Prostate gland (tissue), 2 donors: ENCODE measurements around the gene APOBEC3B.
"Not testable (repeated sequence)": the region's sequence is repeated elsewhere in the genome, so short reads cannot be mapped to it uniquely, and the experiment has no call there.

Source experiments
- POLR2A ChIP-seq: fragments of 450-650 bp; IDR thresholded peaks from one replicate; pipeline ENCODE4 v1.6.1; 2016; ENCODE audit warnings: antibody characterized with exemption, mild to moderate bottlenecking
- POLR2AphosphoS5 ChIP-seq: sonication (generic); formaldehyde crosslinking; IDR thresholded peaks from one replicate; pipeline ENCODE4 v1.6.1; 2017; ENCODE audit warnings: antibody characterized with exemption
- TF ChIP-seq, protein P1 (sequence below), 4 experiments: fragments of 200-600 bp in 2 of 4; fragments of 450-650 bp in 2 of 4; sonication (generic) in 2 of 4; IDR thresholded peaks; 1 replicate in 3 of 4; 2 replicates in 1 of 4; pipeline ENCODE4 v1.5.1; 2016 to 2019; ENCODE audit warnings: antibody characterized with exemption in 4 of 4, mild to moderate bottlenecking in 2 of 4, moderate library complexity in 2 of 4

DNA sequence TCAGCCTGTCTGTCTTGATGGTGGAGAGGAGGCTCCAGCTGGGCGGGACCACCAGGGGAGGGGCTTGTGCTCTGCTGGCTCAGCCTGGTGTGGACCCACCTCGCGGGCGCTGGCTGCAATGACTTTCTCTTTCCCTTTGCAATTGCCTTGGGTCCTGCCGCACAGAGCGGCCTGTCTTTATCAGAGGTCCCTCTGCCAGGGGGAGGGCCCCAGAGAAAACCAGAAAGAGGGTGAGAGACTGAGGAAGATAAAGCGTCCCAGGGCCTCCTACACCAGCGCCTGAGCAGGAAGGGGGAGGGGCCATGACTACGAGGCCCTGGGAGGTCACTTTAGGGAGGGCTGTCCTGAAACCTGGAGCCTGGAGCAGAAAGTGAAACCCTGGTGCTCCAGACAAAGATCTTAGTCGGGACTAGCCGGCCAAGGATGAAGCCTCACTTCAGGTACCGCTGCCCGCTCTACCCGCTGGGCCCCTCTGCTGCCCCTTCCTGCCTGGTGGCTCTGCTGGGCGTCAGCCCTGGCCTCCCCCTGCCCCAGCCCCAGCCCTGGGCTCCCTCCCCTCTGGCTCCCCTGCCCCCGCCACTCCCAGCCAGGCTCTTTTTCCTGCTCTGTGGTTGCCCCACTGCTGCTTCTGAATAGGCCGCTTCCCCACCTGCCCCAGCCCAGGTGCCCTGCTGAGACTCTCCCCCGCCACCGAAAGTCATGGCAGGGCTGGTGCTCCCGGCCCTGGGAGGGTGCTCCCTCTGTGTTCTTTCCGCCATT, 58.6 kb downstream of the APOBEC3B start, which contains the start of gene APOBEC3F:
- TF ChIP-seq POLR2A (peak; percentile 51), POLR2AphosphoS5 (peak; percentile 57)
- TF ChIP-seq, protein P1, sequence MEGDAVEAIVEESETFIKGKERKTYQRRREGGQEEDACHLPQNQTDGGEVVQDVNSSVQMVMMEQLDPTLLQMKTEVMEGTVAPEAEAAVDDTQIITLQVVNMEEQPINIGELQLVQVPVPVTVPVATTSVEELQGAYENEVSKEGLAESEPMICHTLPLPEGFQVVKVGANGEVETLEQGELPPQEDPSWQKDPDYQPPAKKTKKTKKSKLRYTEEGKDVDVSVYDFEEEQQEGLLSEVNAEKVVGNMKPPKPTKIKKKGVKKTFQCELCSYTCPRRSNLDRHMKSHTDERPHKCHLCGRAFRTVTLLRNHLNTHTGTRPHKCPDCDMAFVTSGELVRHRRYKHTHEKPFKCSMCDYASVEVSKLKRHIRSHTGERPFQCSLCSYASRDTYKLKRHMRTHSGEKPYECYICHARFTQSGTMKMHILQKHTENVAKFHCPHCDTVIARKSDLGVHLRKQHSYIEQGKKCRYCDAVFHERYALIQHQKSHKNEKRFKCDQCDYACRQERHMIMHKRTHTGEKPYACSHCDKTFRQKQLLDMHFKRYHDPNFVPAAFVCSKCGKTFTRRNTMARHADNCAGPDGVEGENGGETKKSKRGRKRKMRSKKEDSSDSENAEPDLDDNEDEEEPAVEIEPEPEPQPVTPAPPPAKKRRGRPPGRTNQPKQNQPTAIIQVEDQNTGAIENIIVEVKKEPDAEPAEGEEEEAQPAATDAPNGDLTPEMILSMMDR (IDR thresholded peaks at IDR 0.05), result not testable (repeated sequence)
